NB4 (cell line): ENCODE data around the gene PDE3B.

Experiments
- CTCF ChIP-seq: IDR thresholded peaks from one replicate; pipeline ENCODE4 v1.5.1; 2012; ENCODE audit warnings: low read depth, low read length
- MAX ChIP-seq: IDR thresholded peaks from 2 replicates; pipeline ENCODE4 v1.6.1; 2011; ENCODE audit warnings: low read depth, low read length
- POLR2A ChIP-seq: IDR thresholded peaks from 2 replicates; pipeline ENCODE4 v1.6.1; 2011; ENCODE audit warnings: mild to moderate bottlenecking; ENCODE audit not compliant: insufficient read length; ENCODE audit errors: extremely low read depth

GRCh38 chr11:14650064-14650463, 6.5 kb downstream of the PDE3B start:
- TF ChIP-seq CTCF (no peak), POLR2A (no peak), MAX (no peak)
